HepG2 (cell line): ENCODE results near the gene PPP3R1. TPM values are rescaled to one million over a fixed set of nuclear protein-coding genes. Genes with fewer than 3 reads are reported as not detected.

Source experiments
- ATAC-seq: fragments of 200-7000 bp; cut with Tn5 transposase; 3 replicates; pipeline ENCODE4 v1.9.1; 2020; ENCODE audit warnings: mild to moderate bottlenecking, moderate library complexity
- BruUV-seq: library from RNA; stranded (reverse); fragments of 400-500 nt; replicated peaks from 2 replicates; lab custom pipeline; 2021; lab: Mats Ljungman, UMichigan
- CTCF ChIA-PET: fragments of 300-600 bp; formaldehyde crosslinking; extraction: SDS; loops from one replicate; lab custom pipeline; 2021; ENCODE audit warnings: low total read pairs, inconsistent platforms, low intra/inter-chr PET ratio; lab: Yijun Ruan, JAX
- POLR2A ChIA-PET: fragments of 350-600 bp; sonication (Branson Sonifier 250); formaldehyde crosslinking; loops from one replicate; lab custom pipeline; 2020; ENCODE audit warnings: antibody characterized with exemption, inconsistent platforms; lab: Yijun Ruan, JAX
- DNase-seq: peaks from one replicate; pipeline ENCODE4 v3.0.0-alpha.2; 2015; ENCODE audit warnings: low spot score
- FAIRE-seq: peaks from 3 replicates; lab custom pipeline; 2011; peaks lifted over from hg19 to GRCh38; lab: Jason Lieb, UNC
- H2AFZ ChIP-seq: one replicate; pipeline ENCODE4 v1.6.1; 2011; ENCODE audit warnings: low read length, inconsistent platforms
- H3K27ac ChIP-seq: fragments of 300-600 bp; 3 replicates; pipeline ENCODE4 v1.8.0; 2011; ENCODE audit warnings: mixed run types, mild to moderate bottlenecking, mixed read lengths, low read length, inconsistent platforms; ENCODE audit not compliant: insufficient read depth; ENCODE audit errors: extremely low read length
- H3K27me3 ChIP-seq, 2 experiments: fragments of 200-600 bp in 1 of 2; 2 replicates in 1 of 2; 3 replicates in 1 of 2; pipeline versions ENCODE4 v1.6.0 to v1.8.0; 2011; ENCODE audit warnings: low read length in 2 of 2, mild to moderate bottlenecking in 2 of 2, moderate library complexity in 2 of 2, inconsistent platforms in 1 of 2; ENCODE audit not compliant: insufficient read depth in 2 of 2, control insufficient read depth in 1 of 2
- H3K36me3 ChIP-seq, 2 experiments: fragments of 200-600 bp in 1 of 2; replicated peaks in 1 of 2; 2 replicates in 1 of 2; 3 replicates in 1 of 2; pipeline versions ENCODE4 v1.5.1 to v1.8.0; 2011; ENCODE audit warnings: low read length in 2 of 2, inconsistent platforms in 1 of 2; ENCODE audit not compliant: insufficient read depth in 2 of 2, control insufficient read depth in 1 of 2
- H3K4me1 ChIP-seq: 2 replicates; pipeline ENCODE4 v1.5.1; 2012; ENCODE audit warnings: low read length, inconsistent platforms; ENCODE audit not compliant: insufficient read depth
- H3K4me2 ChIP-seq: 2 replicates; pipeline ENCODE4 v1.6.0; 2011; ENCODE audit warnings: low read depth, low read length, inconsistent platforms
- H3K4me3 ChIP-seq, 3 experiments: fragments of 200-600 bp in 1 of 3; sonication (generic), shearing (Covaris generic) in 1 of 3; replicated peaks in 1 of 3; 2 replicates each; pipeline ENCODE4 v1.5.1; 2011 to 2016; ENCODE audit warnings: low read length in 3 of 3, inconsistent platforms in 2 of 3, low read depth in 2 of 3, mild to moderate bottlenecking in 2 of 3, control low read depth in 1 of 3, mixed read lengths in 1 of 3; ENCODE audit not compliant: insufficient read depth in 1 of 3
- H3K79me2 ChIP-seq: one replicate; pipeline ENCODE4 v1.6.1; 2011; ENCODE audit warnings: low read length, inconsistent platforms; ENCODE audit not compliant: insufficient read depth
- H3K9ac ChIP-seq: 2 replicates; pipeline ENCODE4 v1.6.0; 2011; ENCODE audit warnings: mild to moderate bottlenecking, low read depth, low read length, inconsistent platforms; ENCODE audit not compliant: insufficient read depth
- H3K9me3 ChIP-seq: 2 replicates; pipeline ENCODE4 v1.5.1; 2012; ENCODE audit warnings: mild to moderate bottlenecking, low read length
- H4K20me1 ChIP-seq: 2 replicates; pipeline ENCODE4 v1.6.0; 2011; ENCODE audit warnings: inconsistent platforms, mild to moderate bottlenecking, low read length, moderate library complexity; ENCODE audit not compliant: insufficient read depth
- ATF5 ChIP-seq: sonication (generic); formaldehyde crosslinking; IDR thresholded peaks from 2 replicates; pipeline ENCODE4 v1.4.0; 2020; ENCODE audit warnings: mild to moderate bottlenecking, low read depth, missing genetic modification reagents
- CBX5 ChIP-seq: sonication (generic); formaldehyde crosslinking; IDR thresholded peaks from 2 replicates; pipeline ENCODE4 v1.4.0; 2020; ENCODE audit warnings: missing genetic modification reagents, borderline replicate concordance
- HNF1B ChIP-seq: sonication (generic); formaldehyde crosslinking; IDR thresholded peaks from 2 replicates; pipeline ENCODE4 v1.5.1; 2020; ENCODE audit warnings: mild to moderate bottlenecking, moderate library complexity, missing genetic modification reagents
- HNRNPUL1 ChIP-seq: fragments of 200-400 bp; formaldehyde crosslinking; IDR thresholded peaks from 2 replicates; pipeline ENCODE4 v1.6.1; 2017; ENCODE audit warnings: low read depth, mild to moderate bottlenecking, low read length, moderate library complexity
- IRF1 ChIP-seq: sonication (generic); formaldehyde crosslinking; IDR thresholded peaks from 2 replicates; pipeline ENCODE4 v1.4.0; 2020; ENCODE audit warnings: low read depth, mild to moderate bottlenecking, missing genetic modification reagents
- MIXL1 ChIP-seq: IDR thresholded peaks from 2 replicates; pipeline ENCODE4 v1.6.1; 2016
- MYC ChIP-seq: sonication (generic); formaldehyde crosslinking; IDR thresholded peaks from 2 replicates; pipeline ENCODE4 v1.9.0; 2021; ENCODE audit warnings: missing genetic modification reagents, borderline replicate concordance
- NFIB ChIP-seq: sonication (generic); formaldehyde crosslinking; IDR thresholded peaks from 2 replicates; pipeline ENCODE4 v1.9.0; 2021; ENCODE audit warnings: missing genetic modification reagents, mild to moderate bottlenecking, borderline replicate concordance
- PAX8 ChIP-seq: sonication (generic); formaldehyde crosslinking; IDR thresholded peaks from 2 replicates; pipeline ENCODE4 v1.8.0; 2022; ENCODE audit warnings: mild to moderate bottlenecking, missing genetic modification reagents, borderline replicate concordance
- PHF5A ChIP-seq: IDR thresholded peaks from one replicate; pipeline ENCODE4 v1.6.1; 2018; ENCODE audit warnings: low read depth, missing genetic modification reagents; ENCODE audit not compliant: unreplicated experiment
- TFE3 ChIP-seq: IDR thresholded peaks from 2 replicates; pipeline ENCODE4 v1.6.1; 2016
- ZNF235 ChIP-seq: sonication (generic); formaldehyde crosslinking; IDR thresholded peaks from 2 replicates; pipeline ENCODE4 v1.8.1; 2023; ENCODE audit warnings: mild to moderate bottlenecking, missing genetic modification reagents, borderline replicate concordance
- ZNF572 ChIP-seq: sonication (generic); formaldehyde crosslinking; IDR thresholded peaks from 2 replicates; pipeline ENCODE4 v1.5.1; 2020; ENCODE audit warnings: mild to moderate bottlenecking, missing genetic modification reagents
- ZNF709 ChIP-seq: sonication (generic); formaldehyde crosslinking; IDR thresholded peaks from 2 replicates; pipeline ENCODE4 v1.5.0; 2020; ENCODE audit warnings: mild to moderate bottlenecking, missing genetic modification reagents
- ZSCAN29 ChIP-seq: sonication (generic); formaldehyde crosslinking; conservative IDR thresholded peaks from 2 replicates; pipeline ENCODE4 v1.4.0; 2020; ENCODE audit warnings: mild to moderate bottlenecking, missing genetic modification reagents
- WGBS: methylation state at CpG from one replicate; pipeline ENCODE4 v1.1.6; 2017; ENCODE audit warnings: low lambda C conversion rate; 5-methylcytosine and 5-hydroxymethylcytosine counted together
- in situ Hi-C: cut with HindIII; loops from 2 replicates; pipeline ENCODE4 v1.10.0; 2017; ENCODE audit warnings: low pct_unique_long_range_greater_than_20kb; ENCODE audit not compliant: extremely low pct_ligation_motif_present
- intact Hi-C: fragments of 100-400 bp; cut with micrococcal nuclease; formaldehyde crosslinking; loops from one replicate; pipeline ENCODE4 v1.10.0; 2022; ENCODE audit not compliant: unreplicated experiment
- polyA plus RNA-seq, 8 experiments: library from polyadenylated mRNA; depleted of rRNA in 3 of 8; stranded (reverse) in 7 of 8; unstranded in 1 of 8; fragments of >200 nt; fragmentation: Illumina TruSeq in 4 of 8; extraction: Trizol in 4 of 8; gene quantifications; 2 replicates each; pipeline versions ENCODE4 v1.2.1 to v1.2.3, GENCODE V29; 2011 to 2016; ENCODE audit warnings: low read depth in 4 of 8, missing spikeins in 1 of 8, mixed read lengths in 1 of 8; ENCODE audit not compliant: insufficient read depth in 1 of 8
- total RNA-seq, 5 experiments: library from RNA; depleted of rRNA; stranded (reverse); fragments of >200 nt; fragmentation: Illumina TruSeq; extraction: Trizol; gene quantifications; 2 replicates each; pipeline ENCODE4 v1.2.3, GENCODE V29; 2016; ENCODE audit warnings: low read depth in 1 of 5

The PPP3R1 gene
- total and polyA plus RNA-seq, 2 of the 13 experiments (the other 11 are each of a cell fraction or from before 2014, with no cell fraction given), result 11.6 to 25.7 TPM

- POLR2A ChIA-PET, result no interaction called here
- no TSS peak for BruUV-seq
Observed at GRCh38 chr2:68263632-68264031, 11.3 kb upstream of the PPP3R1 start.

GRCh38 chr2:68258851-68259250 lies 6.5 kb upstream of the PPP3R1 start:
- no TSS peak for BruUV-seq
- in situ Hi-C loops, result no loop called here
- no peak for ATAC-seq
- Histone ChIP-seq H4K20me1 (no peaks in the 10 kb centered on the region), H3K9ac (no peak overlapping the region), H3K79me2 (peaks cover 3% of the 10 kb centered on the region), H3K27me3 (no peaks in the 10 kb centered on the region), H3K9me3 (no peaks in the 10 kb centered on the region), H2AFZ (no peak overlapping the region), H3K36me3 (no peaks in the 10 kb centered on the region), H3K4me2 (no peak overlapping the region), H3K4me3 (no peak overlapping the region), H3K4me1 (peaks cover 11% of the 10 kb centered on the region), H3K27ac (no peak overlapping the region)
- intact Hi-C loops, result no loop called here
- FAIRE-seq, result no peak
- ChIA-PET CTCF (no interaction called here), POLR2A (no interaction called here)
- DNase-seq, result no peak
- WGBS, result 69% methylated on average over 2 of the region's 2 CpGs
- TF ChIP-seq ZNF235 (CRISPR knock-in tag) (no peak), MYC (CRISPR knock-in tag) (no peak), ZNF709 (CRISPR knock-in tag) (no peak), HNF1B (CRISPR knock-in tag) (no peak), NFIB (CRISPR knock-in tag) (no peak), HNRNPUL1 (no peak), IRF1 (CRISPR knock-in tag) (no peak), PHF5A (CRISPR knock-in tag) (no peak), ZSCAN29 (CRISPR knock-in tag) (no peak), ATF5 (no peak)

More at GRCh38 chr2:68263632-68264031, 11.3 kb upstream of the PPP3R1 start:
- no peak for FAIRE-seq
- H3K9ac ChIP-seq, result no peak overlapping the region
- no peak overlapping the region for H3K27ac ChIP-seq
- no peaks in the 10 kb centered on the region for H3K79me2 ChIP-seq
- H3K4me3 ChIP-seq, result no peak overlapping the region
- no peak overlapping the region for H3K4me2 ChIP-seq
- H3K9me3 ChIP-seq, result no peaks in the 10 kb centered on the region
- 20% methylated on average over 2 of the region's 2 CpGs for WGBS
- in situ Hi-C loops (no loop called here), intact Hi-C loops (no loop called here)
- no peaks in the 10 kb centered on the region for H3K36me3 ChIP-seq
- H4K20me1 ChIP-seq, result no peaks in the 10 kb centered on the region
- no peak overlapping the region for H2AFZ ChIP-seq
- no peak for ATAC-seq
- CTCF ChIA-PET, result no interaction called here
- no peaks in the 10 kb centered on the region for H3K27me3 ChIP-seq
- H3K4me1 ChIP-seq, result no peaks in the 10 kb centered on the region
- no peak for DNase-seq
- TF ChIP-seq MIXL1 (no peak), ZNF572 (CRISPR knock-in tag) (no peak), PAX8 (CRISPR knock-in tag) (no peak), CBX5 (CRISPR knock-in tag) (no peak), TFE3 (no peak)
